ENCODE measurements around the gene FBXO48.
A peak's percentile ranks its signal among the peaks of the same experiment; 100 is the strongest.
"Not testable (repeated sequence)": the region's sequence is repeated elsewhere in the genome, so short reads cannot be mapped to it uniquely, and the experiment has no call there.

FBXO48 gene

DNA sequence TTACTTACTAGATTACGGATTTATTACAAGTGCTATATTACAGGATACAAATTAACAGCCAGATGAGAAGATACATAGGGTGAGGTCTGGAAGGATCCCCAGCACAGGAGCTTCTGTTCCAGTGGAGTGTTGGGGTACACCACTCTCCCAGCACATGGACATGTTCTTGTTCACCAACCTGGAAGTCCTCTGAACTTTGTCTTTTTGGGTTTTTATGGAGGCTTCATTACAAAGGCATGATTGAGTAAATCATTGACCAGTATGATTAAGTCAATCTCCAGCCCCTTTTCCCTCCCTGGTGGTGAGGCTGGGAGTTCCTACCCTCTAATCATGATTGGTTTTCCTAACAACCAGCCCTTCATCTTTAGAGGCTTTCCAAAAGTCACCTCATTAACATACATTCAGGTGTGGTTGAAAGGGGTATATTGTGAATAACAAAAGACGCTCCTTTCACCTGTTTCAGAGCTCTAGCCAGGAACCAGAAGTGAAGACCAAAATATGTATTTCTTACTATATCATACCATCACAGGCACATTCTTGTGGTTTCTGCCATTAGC is 38.6 kb upstream of the FBXO48 start:
- H3K27ac ChIP-seq: no peak overlapping the region
- TF ChIP-seq, protein P1, sequence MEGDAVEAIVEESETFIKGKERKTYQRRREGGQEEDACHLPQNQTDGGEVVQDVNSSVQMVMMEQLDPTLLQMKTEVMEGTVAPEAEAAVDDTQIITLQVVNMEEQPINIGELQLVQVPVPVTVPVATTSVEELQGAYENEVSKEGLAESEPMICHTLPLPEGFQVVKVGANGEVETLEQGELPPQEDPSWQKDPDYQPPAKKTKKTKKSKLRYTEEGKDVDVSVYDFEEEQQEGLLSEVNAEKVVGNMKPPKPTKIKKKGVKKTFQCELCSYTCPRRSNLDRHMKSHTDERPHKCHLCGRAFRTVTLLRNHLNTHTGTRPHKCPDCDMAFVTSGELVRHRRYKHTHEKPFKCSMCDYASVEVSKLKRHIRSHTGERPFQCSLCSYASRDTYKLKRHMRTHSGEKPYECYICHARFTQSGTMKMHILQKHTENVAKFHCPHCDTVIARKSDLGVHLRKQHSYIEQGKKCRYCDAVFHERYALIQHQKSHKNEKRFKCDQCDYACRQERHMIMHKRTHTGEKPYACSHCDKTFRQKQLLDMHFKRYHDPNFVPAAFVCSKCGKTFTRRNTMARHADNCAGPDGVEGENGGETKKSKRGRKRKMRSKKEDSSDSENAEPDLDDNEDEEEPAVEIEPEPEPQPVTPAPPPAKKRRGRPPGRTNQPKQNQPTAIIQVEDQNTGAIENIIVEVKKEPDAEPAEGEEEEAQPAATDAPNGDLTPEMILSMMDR (conservative IDR thresholded peaks at IDR 0.05): no peak

DNA sequence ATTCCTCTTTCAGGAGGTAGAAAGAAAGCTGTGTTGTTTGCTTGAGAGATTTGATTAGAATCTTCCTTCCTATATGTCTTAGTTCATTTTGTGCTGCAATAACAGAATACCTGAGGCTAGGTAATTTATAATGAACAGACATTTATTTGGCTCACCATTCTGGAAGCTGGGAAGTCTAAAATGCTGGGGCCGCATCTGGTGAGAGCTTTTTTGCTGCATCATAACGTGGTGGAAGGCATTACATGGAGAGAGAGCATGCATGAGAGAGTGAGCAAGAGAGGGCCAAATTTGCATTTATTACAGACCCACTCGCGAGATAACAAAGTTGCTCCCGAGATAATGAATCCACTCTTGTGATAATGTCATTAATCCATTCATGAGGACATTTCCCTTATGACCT is 34.7 kb upstream of the FBXO48 start:
- H3K27ac ChIP-seq: no peak overlapping the region
- TF ChIP-seq, protein P1 (conservative IDR thresholded peaks at IDR 0.05): no peak

DNA sequence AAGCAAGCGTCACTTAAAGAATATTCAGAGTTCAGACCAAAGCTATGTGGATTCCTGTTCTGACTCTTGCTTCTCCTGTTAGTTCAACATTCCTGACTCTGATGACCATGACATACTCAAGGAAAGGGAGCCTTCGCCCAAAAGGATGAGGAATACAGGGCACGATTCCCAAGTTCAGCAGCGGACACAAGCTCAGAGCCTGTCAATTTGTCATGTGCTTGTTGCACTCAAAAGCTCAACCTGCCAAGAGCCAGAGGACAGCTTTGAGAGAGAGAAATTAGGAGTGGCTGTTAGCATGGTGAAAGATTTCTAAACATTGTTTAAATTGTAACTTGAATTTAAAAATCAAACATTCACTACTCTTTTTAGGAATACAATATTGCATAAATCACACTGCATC is 33.6 kb upstream of the FBXO48 start:
- H3K27ac ChIP-seq: no peak overlapping the region
- TF ChIP-seq, protein P1 (conservative IDR thresholded peaks at IDR 0.05): no peak

DNA sequence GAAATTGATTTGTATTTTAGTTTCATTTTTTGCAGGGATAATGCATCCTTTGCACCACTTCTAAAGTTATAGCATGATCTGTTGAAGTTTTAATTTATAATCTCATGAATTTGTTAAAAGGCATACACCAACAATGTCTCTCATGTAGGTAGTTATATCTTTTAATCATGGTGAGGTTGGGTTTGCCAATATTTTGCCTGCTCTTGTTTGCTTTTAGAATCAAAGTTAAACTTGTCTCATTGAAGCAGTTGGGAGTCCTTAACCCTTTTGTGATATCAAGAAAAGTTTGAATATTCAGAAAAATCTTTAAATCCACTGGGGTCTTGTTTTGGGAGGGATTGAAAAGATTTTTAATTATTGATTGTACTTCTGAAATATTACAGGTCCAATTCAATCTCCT is 32.0 kb upstream of the FBXO48 start:
- no peak overlapping the region for H3K27ac ChIP-seq
- TF ChIP-seq, protein P1 (conservative IDR thresholded peaks at IDR 0.05): no peak

DNA sequence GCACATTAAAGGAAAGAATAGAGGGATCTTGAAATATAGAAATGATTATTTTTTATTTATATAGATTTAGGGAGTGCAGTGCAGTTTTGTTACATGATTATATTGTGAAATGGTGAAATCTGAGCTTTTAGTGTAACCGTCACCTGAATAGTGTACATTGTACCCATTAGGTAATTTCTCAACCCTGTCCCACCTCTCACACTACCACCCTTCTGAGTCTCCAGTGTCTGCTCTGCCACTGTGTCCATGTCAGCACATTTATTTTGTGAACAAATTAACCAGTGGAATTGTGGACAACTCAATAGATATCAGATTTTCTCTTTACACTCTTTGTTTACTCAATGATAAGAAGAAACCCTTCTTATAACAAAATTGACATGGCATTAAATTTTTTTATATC is 24.5 kb upstream of the FBXO48 start:
- TF ChIP-seq, protein P1 (conservative IDR thresholded peaks at IDR 0.05): no peak

DNA sequence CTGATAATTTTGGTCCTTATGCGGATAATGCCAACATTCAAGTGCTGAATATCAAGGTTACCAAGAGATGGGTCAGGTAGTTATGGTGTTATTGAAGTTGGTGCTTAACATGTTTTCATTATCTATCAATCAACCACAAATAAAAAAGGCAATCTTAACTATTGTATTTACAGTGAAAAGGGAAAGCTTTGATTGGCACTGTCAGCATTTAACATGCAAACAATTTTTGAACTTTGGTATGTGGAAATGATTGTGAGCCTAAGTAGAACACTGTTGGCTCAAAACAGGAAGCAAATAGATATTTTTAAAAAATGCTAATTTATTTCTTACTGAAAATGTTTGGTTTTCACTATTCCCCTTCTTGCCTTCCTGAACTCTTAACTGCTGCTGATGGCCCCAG is 22.2 kb upstream of the FBXO48 start:
- no peak overlapping the region for H3K27ac ChIP-seq
- TF ChIP-seq, protein P1 (conservative IDR thresholded peaks at IDR 0.05): no peak

More for the DNA sequence above, 24.5 kb upstream of the FBXO48 start:
- no peak overlapping the region for H3K27ac ChIP-seq

DNA sequence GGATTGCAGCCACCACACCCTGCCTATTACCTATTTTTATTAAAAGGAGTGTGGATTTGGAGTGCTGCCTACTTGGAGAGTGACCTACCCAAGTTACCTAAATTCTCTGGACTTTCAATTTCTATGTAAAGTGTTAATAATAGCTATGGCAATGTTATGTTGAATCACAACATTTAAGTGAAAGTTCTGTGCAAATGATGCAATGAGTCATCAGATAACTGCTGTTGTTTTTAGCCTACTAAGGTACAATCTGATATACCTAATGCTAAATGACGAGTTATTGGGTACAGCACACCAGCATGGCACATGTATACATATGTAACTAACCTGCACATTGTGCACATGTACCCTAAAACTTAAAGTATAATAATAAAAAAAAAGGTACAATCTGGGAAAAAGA is 21.5 kb upstream of the FBXO48 start:
- not testable (repeated sequence) for H3K27ac ChIP-seq

DNA sequence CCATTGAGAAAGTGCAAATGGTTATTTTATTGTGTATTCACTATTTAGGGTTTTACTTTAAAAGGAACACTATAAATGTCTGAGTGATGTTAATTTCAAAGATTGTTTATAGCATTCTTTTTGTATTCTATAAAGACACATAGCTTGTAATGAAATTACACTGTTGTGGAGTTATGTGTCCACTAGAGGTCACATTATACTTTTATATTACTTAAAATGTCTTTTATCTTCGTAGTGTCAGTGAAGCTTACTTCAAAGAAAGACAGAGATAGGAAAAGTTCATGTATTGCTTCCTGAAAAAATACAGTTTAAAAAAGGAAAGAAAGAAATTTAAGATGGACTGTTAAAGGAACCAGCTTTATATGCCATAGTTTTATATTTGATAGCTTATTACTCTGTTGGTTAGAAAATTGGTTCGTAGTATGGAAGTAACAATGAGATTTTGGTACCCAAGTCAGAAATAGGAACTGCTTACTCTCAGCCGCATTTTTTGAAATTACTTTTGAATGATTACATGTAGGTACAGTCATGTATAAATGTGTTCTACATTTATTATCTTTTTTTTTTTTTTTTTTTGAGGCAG is 20.8 kb upstream of the FBXO48 start:
- TF ChIP-seq, protein P1 (conservative IDR thresholded peaks at IDR 0.05): peak; percentile 78
- no peak overlapping the region for H3K27ac ChIP-seq

All from VCaP (cell line).